Ramos (cell line): ENCODE measurements around the gene CELF1.
"Not testable (repeated sequence)": the region's sequence is repeated elsewhere in the genome, so short reads cannot be mapped to it uniquely, and the experiment has no call there.

Experiments
- in situ Hi-C: fragments of 300-500 bp; cut with MboI; formaldehyde crosslinking; loops from one replicate; pipeline ENCODE4 v1.14.3; 2022; ENCODE audit warnings: low sequenced_read_pairs; ENCODE audit not compliant: unreplicated experiment

CELF1 gene

DNA sequence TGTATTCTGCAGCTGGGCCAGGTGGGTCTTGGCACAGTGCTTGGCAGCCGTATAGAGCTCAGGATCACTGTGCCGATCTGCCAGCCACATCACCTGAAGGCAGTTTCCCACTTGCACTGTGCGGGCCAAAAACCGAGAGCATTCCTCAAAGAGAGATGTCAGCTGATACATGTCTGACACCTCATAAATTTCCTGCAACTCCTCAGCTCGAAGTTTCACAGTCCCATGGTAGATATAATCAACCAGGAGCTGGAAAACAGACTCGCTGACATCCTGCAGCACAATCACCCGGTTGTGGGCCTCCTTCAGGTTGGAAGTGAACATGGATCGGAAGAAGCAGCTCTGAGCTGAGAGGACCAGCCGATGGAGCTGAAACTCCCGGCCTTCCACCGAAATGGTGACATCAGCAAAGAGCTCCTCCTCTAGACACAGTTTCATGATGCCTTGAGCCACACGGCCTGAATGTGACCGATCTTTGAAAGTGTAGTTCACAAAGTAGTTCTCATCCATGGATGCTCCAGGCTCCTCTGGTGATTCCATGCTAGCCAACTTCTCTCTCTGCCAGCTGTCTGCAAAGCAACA, 24.6 kb upstream of the CELF1 start:
- in situ Hi-C loops: no loop called here

DNA sequence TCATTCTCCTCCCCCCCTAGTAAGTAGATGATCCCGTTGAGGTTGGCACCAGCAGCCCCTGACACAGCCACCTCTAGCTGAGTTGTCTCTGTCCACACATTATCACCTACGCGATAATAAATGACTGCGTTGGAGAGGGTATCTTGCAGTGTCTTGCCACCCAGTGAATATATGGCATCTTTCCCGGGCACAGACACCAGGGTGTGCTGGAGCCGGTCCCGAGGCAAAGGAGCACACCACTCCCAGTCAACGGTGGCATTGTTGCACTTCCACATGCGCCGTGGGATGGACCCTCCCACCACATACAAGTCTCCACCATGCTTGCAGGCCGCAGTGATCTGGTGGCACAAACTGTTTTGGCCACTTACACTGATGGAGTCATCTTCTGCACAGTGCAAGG, 20.4 kb upstream of the CELF1 start:
- in situ Hi-C loops: no loop called here

DNA sequence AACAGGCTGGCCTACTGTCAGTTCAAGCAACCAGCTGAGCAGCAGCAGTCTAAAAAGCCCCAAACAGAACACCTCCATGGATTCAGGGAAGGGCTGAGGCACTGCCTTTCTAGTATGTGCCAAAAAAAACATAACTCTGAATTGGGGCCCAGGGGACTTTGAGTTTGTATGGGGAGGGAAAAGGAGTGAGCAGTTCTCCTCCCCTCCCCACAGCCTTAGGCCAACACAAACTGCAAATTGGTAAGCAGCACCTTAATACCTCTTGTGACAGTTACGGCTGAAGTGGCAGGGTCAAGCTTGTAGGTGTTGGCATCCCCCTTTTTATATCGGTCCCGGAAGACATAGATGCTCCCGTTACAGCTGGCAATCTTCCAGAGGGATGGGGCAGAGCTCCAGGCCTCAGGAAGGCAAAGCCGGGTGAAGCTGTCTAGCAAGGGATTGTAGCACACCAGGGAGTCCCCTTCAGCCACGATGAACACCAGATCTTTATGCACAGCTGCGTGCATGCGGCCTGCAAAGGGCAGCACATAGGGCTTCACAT, 19.9 kb upstream of the CELF1 start:
- in situ Hi-C loops: no loop called here

DNA sequence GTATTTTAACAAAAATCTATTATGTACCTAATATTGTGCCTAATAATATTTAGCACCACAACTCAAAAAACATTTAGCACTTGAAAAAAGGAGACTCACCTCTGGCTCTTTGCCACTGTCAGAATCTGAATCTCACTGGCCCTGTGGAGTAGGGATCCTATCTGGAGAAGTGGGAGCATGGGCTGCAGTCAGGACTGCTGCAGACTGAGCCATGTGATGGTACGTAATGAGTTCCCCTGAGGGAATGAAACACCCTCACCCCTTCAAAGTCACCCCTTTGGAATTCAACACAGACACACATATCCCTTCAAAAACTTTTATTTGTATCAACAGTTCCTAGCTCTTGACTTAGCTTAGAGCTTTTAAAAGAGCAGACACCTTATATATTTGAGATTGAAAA, 19.0 kb upstream of the CELF1 start:
- in situ Hi-C loops: no loop called here

DNA sequence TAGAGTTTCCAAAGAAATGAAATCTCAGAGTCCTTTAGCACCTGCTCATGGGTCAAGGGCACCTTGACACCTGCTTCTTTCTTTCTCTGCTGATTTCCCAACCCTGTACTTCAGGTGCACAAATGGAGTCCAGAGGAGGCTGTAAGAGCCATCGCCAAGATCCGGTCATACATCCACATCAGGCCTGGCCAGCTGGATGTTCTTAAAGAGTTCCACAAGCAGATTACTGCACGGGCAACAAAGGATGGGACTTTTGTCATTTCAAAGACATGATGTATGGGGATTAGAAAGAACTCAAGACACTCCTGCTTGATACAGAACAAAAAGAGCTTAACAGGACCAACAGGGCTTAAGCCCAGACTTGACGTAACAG, 18.4 kb upstream of the CELF1 start:
- in situ Hi-C loops: no loop called here

DNA sequence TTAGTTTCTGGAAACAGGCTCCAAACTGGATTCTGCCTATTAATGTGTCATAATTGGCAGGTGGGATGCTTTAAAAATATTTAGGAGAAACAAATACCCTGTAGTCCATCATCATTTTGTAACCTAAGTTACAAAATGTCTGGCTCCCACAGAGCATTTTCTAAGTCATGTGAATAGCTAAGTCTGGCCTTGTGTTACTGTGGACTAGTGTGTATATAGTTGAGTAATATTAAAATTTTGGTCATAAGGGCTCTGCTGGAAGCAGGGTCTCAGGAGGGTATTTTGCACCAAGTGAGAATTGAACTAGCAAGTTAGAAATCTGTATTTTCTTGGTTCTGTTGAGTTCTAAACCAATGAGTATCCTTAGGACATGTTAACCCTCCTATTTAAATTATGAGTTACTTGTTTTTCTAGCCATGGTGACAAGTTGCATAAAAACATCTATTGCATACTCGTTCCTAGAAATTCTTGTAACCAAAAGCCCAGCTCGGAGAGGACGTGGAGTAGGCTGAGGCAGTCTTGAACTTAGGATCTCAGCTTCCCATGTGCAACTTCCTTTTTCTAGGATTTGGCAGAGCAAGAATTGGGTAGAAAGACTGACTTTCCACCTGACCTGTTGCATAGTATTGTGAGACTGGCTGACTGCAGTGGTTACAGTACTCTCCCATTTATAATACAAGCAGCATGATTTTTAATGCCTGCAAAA, 17.9 kb upstream of the CELF1 start:
- in situ Hi-C loops: no loop called here

DNA sequence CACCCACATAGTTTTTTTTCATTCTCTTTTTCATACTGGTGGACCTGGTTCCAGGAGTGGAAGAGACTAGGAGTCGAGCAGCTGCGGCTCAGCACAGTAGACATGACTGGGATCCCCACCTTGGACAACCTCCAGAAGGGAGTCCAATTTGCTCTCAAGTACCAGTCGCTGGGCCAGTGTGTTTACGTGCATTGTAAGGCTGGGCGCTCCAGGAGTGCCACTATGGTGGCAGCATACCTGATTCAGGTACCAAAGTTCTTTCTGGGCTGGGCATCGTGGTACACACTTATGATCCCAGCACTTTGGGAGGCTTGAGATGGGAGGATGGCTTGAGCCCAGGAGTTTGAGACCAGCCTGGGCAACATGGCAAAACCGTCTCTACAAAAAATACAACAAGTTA, 16.7 kb upstream of the CELF1 start:
- in situ Hi-C loops: no loop called here

DNA sequence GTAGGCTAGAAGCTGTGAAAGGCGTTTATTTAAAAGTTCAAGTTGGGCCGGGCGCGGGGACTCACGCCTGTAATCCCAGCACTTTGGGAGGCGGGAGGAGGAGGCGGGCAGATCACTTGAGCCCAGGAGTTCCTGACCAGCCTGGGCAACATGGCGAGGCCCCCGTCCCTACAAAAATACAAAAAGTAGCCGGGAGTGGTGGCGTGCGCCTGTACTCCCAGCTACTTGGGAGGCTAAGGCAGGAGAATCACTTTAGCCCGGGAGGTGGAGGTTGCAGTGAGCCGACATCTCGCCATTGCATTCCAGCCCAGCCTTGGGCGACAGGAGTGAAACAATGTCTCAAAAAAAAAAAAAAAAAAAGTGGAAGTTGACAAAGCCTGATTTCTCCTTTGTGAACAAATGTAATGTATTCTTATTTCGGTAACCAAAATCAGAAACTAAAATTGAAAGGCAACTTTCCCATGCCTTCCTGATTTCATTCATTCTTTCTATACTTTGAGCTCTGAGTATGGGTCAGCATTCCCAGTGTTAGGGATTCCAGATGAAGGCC, 13.3 kb upstream of the CELF1 start:
- in situ Hi-C loops: no loop called here

DNA sequence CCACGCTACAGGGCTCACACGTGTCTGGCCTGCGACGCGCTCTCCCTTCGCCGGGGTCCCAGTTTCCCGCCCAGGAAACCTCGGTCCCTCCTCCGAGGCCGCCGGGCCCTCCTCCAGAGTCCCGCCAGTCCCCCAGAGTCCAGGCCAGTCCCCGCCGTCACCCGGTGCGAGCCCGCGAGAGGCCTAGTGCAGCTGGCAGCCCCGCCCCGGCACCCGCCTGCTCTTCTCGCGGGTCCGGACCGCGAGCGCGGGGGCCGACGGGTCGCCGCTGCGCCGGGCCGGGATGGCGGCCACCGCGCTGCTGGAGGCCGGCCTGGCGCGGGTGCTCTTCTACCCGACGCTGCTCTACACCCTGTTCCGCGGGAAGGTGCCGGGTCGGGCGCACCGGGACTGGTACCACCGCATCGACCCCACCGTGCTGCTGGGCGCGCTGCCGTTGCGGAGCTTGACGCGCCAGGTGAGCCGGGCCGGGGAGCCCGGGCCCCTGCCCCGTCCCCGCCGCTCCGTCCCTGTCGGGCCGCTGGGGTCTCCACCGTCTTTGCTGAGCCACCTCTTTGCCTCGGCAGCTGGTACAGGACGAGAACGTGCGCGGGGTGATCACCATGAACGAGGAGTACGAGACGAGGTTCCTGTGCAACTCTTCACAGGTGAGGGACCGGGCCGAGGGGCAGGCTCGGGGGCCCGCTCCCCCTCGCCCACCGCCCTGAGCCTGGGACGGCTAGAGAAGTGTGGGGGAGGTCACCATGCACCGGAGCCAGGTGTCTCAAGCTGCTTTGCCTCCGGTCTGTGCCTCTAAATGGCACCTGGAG, 12.6 kb upstream of the CELF1 start, which contains the start of gene PTPMT1:
Gene PTPMT1, plus strand, starts transcription at position 260 of the 809 bp plus-strand sequence. Its CDS starts 24 bp downstream, at position 284.
- in situ Hi-C loops: no loop called here

DNA sequence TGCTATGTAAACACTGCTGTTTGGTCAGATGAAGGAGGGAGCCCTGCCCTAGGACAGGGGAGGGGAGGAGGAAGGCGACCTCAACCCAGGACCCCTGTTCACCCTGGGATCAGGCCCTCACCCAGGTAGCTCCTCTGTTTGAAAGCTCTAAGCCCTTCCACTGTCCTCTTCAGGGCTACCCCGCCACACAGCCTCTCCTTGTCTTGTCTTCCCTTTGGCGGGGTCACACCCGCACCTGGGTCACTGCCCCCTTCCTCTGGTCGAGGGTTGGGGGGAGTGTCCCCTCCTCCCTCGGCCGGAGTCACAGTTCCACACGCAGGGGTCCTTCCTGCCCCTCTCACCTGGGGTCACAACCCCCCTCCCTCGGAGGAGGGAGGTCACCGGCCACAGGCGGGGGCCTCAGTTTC, 12.0 kb upstream of the CELF1 start:
- in situ Hi-C loops: no loop called here

DNA sequence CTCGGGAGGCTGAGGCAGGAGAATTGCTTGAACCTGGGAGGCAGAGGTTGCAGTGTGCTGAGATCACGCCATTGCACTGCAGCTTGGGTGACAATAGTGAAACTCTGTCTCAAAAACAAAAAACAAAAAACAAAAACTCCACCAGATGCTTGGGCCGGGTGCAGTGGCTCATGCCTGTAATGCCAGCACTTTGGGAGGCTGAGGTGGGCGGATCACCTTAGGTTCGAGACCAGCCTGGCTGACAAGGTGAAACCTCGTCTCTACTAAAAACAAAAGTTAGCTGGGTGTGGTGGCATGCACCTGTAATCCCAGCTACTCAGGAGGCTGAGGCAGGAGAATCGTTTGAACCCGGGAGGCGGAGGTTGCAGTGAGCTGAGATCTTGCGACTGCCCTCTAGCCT, 11.4 kb upstream of the CELF1 start:
- in situ Hi-C loops: not testable (repeated sequence)

DNA sequence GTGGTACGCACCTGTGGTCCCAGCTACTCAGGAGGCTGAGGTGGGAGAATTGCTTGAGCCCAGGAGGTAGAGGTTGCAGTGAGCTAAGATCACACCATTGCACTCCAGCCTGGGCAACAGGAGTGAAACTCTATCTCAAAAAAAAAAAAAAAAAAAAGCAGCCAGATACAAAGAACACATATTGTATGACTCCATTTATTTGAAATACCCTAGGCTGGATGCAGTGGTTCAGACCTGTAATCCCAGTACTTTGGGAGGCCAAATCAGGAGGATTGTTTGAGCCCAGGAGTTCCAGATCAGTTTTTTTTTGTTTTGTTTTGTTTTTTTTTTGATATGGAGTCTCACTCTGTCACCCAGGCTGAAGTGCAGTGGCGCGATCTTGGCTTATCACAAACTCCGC, 9.5 kb upstream of the CELF1 start:
- in situ Hi-C loops: not testable (repeated sequence)

DNA sequence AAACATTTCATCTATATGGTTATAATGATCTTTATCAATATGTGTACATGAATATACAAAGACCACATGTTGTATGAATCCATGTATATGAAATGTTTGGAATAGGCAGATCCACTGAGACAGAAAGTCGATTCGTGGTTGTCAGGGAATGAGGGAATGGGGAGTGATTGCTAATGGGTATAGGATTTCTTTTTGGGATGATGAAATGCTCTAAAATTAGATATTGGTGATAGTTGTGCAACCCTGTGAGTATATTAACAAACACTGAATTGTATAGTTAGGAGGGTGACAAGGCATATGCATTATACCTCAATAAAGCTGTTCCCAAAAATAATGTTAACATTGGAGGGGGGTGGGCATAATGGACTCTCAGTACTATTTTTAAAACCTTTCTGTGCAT, 7.5 kb upstream of the CELF1 start:
- in situ Hi-C loops: no loop called here

DNA sequence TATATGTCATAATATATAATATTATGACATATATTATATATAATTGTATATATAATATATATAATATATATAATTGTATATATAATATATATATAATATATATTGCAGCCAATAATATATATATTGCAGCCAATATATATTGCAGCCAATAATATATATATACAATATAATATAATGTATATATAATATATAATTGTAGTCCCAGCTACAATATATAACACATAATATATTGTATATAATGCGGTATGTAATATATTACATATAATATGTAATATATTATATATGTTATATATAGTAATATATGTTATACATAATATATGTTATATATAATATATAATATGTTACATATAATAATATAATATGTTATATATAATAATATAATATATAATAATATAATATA, 5.8 kb upstream of the CELF1 start:
- in situ Hi-C loops: no loop called here

DNA sequence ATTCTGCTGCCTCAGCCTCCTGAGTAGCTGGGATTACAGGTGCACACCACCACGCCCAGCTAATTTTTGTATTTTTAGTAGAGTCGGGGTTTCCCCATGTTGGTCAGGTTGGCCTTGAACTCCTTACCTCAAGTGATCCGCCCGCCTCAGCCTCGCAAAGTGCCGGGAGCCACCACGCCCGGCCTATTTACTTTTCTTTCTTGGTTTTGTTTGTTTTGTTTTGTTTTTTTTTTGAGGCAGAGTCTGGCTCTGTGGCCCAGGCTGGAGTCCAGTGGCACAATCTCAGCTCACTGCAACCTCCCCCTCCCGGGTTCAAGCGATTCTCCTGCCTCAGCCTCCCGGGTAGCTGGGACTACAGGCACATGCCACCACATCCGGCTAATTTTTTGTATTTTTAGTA, 4.1 kb upstream of the CELF1 start:
- in situ Hi-C loops: not testable (repeated sequence)

DNA sequence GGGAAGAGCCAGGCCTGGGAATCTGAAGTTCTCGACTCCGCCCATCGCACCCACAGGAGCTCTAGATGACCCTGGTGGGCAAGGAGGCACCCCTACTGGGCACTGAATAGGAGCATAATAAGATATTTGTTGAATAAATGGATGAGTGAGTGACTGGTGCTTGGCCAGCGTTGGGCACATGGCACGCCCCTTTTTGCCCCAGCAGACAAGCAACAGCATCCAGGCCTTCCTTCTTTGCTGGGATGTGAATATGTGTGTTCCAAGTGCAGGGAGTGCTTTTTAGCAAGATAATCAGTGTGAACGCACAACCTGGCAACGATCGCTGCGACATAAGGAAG, 443 bp upstream of the CELF1 start:
- in situ Hi-C loops: no loop called here

DNA sequence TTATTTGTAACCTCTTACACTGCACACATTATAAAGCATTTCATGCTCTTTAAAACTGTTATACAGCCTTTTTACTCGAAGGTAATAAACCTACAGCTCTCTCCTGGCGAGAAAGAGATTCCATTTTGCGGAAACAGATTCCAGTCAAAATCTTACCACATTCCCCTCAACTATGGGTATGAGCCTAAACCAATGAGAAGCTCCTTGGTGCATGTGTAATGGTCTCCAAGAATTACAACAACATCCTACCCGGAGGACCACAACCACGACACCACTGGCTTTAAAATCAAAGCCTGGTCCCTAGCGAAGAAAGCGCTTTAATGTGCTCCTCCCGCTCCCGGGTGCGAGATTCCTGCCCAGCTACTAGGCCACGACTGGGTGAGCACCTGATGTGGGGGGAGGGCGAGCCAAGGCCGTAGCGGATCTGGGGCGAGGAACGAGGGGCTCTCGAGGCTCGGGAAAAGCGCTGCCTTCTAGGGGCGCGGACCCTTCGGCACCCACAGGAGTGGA, 821 bp downstream of the CELF1 start:
- in situ Hi-C loops: no loop called here

DNA sequence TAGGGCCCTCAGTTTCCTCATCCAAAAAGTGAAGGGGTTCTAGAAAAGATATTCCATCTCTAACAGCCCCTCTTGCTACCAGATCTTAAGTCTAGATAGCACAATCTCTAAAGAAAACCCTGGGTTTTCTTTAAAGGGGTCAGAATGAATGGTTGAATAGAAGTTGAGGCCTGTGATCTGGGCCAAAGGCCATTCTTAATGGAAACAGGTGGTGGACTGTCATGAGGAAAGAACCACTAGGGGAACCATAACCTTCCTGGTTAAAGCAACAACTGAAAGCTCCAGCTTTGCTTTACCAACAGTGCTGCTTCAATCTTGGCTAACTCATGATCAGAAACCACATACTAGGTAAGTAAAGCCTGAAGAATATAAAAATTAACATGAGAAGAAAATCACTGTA, 1.8 kb downstream of the CELF1 start:
- in situ Hi-C loops: no loop called here

DNA sequence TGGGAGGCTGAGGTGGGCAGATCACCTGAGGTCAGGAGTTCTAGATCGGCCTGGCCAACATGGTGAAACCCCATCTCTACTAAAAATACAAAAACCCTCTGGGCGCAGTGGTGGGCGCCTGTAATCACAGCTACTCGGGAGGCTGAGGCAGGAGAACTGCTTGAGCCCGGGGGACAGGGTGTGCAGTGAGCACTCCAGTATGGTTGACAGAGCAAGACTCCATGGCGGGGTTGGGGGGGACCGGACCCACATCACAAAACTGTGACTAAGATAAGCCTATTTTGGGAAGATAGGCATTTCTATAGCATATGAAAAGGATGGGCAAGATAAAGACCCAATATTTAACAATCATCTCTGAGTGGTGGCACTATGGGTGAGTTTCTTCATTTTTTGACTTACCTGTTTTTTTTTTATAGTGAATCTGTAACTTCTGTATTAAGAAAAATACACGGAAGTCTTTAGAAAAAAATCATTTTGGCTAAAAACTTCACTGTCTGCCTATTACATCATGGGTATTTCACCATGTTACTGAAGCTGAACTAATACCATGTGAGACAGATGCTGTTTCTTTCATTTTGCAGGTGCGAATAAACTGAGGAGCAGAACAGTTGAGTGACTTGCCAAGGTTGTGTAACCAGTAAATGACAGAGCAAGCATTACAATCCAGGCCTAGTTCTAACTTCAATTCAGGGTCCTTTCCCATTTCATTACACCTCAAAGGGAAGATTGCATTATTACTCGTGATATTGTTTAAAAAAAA, 2.5 kb downstream of the CELF1 start:
- in situ Hi-C loops: no loop called here

DNA sequence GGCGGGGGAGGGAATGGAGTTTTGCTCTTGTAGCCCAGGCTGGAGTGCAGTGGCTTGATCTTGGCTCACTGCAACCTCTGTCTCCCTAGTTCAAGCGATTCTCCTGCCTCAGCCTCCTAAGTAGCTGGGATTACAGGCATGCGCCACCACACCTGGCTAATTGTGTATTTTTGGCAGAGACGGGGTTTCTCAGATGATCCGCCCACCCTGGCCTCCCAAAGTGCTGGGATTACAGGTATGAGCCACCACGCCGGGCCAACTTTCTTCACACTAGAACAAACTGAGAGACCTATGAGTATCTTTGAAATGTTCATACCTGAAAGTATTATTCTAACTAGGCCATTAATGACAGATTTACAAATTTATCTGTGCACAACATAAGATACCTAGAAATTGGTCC, 6.7 kb downstream of the CELF1 start:
- in situ Hi-C loops: not testable (repeated sequence)
